NCI-H226 (cell line): ENCODE measurements around the gene PLCG2.
"Not testable (repeated sequence)": the region's sequence is repeated elsewhere in the genome, so short reads cannot be mapped to it uniquely, and the experiment has no call there.

Experiments used
- DNase-seq: peaks from one replicate; pipeline ENCODE4 v3.0.0-alpha.2; 2015

The PLCG2 gene

GRCh38 chr16:81790830-81791435 is 11.8 kb downstream of the PLCG2 start:
- no peak for DNase-seq

- DNase-seq, result no peak
Measured at GRCh38 chr16:81792828-81793227, 13.7 kb downstream of the PLCG2 start.

- DNase-seq, result no peak
Measured at GRCh38 chr16:81795193-81795592, 16.1 kb downstream of the PLCG2 start.

- DNase-seq, result no peak
Measured at GRCh38 chr16:81796035-81796434, 16.9 kb downstream of the PLCG2 start.

GRCh38 chr16:81796583-81797346 is 17.7 kb downstream of the PLCG2 start:
- no peak for DNase-seq

GRCh38 chr16:81797443-81797842 is 18.4 kb downstream of the PLCG2 start:
- DNase-seq, result no peak

GRCh38 chr16:81798311-81799137 is 19.4 kb downstream of the PLCG2 start:
- DNase-seq, result no peak

GRCh38 chr16:81799138-81799504 is 20.0 kb downstream of the PLCG2 start:
- DNase-seq, result no peak

- not testable (repeated sequence) for DNase-seq
Measured at GRCh38 chr16:81801724-81802123, 22.6 kb downstream of the PLCG2 start.

- no peak for DNase-seq
Measured at GRCh38 chr16:81803332-81803731, 24.2 kb downstream of the PLCG2 start.

GRCh38 chr16:81804134-81804610 is 25.1 kb downstream of the PLCG2 start:
- no peak for DNase-seq

GRCh38 chr16:81806696-81807095 is 27.6 kb downstream of the PLCG2 start:
- DNase-seq, result no peak

GRCh38 chr16:81807767-81808358 is 28.8 kb downstream of the PLCG2 start:
- DNase-seq, result no peak

- DNase-seq, result no peak
Measured at GRCh38 chr16:81808933-81809480, 29.9 kb downstream of the PLCG2 start.

GRCh38 chr16:81809567-81809966 is 30.5 kb downstream of the PLCG2 start:
- DNase-seq, result no peak

- no peak for DNase-seq
Measured at GRCh38 chr16:81810361-81810760, 31.3 kb downstream of the PLCG2 start.

- no peak for DNase-seq
Measured at GRCh38 chr16:81810894-81811538, 31.9 kb downstream of the PLCG2 start.

GRCh38 chr16:81813648-81814047 is 34.6 kb downstream of the PLCG2 start:
- DNase-seq, result no peak

GRCh38 chr16:81814751-81815428 is 35.8 kb downstream of the PLCG2 start:
- DNase-seq, result no peak

- DNase-seq, result no peak
Measured at GRCh38 chr16:81815429-81815766, 36.3 kb downstream of the PLCG2 start.

GRCh38 chr16:81816351-81816750 is 37.3 kb downstream of the PLCG2 start:
- DNase-seq, result no peak

GRCh38 chr16:81816793-81817210 is 37.7 kb downstream of the PLCG2 start:
- no peak for DNase-seq
